Smooth muscle cell (in vitro differentiated cells): Measurements from ENCODE around the gene METTL27. TPM values are rescaled to one million over a fixed set of nuclear protein-coding genes. Genes with fewer than 3 reads are reported as not detected.

ENCODE experiments used
- DNase-seq: peaks from one replicate; lab custom pipeline; 2025; ENCODE audit not compliant: unreplicated experiment; lab: John Stamatoyannopoulos, UW
- H2AFZ ChIP-seq: fragments of 200-600 bp; sonication (generic); 2 replicates; pipeline ENCODE4 v1.6.0; 2016; ENCODE audit warnings: antibody characterized with exemption, low read depth, mild to moderate bottlenecking
- H3F3A ChIP-seq: fragments of 200-600 bp; sonication (generic); 2 replicates; pipeline ENCODE4 v1.6.0; 2017; ENCODE audit warnings: antibody characterized with exemption, low read depth
- H3K27ac ChIP-seq: fragments of 200-600 bp; sonication (generic); 2 replicates; pipeline ENCODE4 v1.5.1; 2016; ENCODE audit warnings: low read depth, mild to moderate bottlenecking
- H3K27me3 ChIP-seq: fragments of 200-600 bp; sonication (generic); 2 replicates; pipeline ENCODE4 v1.6.1; 2016; ENCODE audit warnings: low read depth, mild to moderate bottlenecking
- H3K36me3 ChIP-seq: fragments of 200-600 bp; sonication (generic); 2 replicates; pipeline ENCODE4 v1.5.1; 2016; ENCODE audit warnings: low read depth
- H3K4me1 ChIP-seq: fragments of 200-600 bp; sonication (generic); 2 replicates; pipeline ENCODE4 v1.5.1; 2016; ENCODE audit warnings: low read depth
- H3K4me2 ChIP-seq: fragments of 200-600 bp; sonication (generic); 2 replicates; pipeline ENCODE4 v1.6.0; 2016; ENCODE audit warnings: mild to moderate bottlenecking
- H3K4me3 ChIP-seq: fragments of 200-600 bp; sonication (generic); 2 replicates; pipeline ENCODE4 v1.5.1; 2016; ENCODE audit warnings: mild to moderate bottlenecking
- H3K79me2 ChIP-seq: fragments of 200-600 bp; sonication (generic); 2 replicates; pipeline ENCODE4 v1.6.0; 2016; ENCODE audit warnings: low read depth, mild to moderate bottlenecking
- H3K9ac ChIP-seq: fragments of 200-600 bp; sonication (generic); 2 replicates; pipeline ENCODE4 v1.6.0; 2016; ENCODE audit warnings: low read depth
- H3K9me3 ChIP-seq: fragments of 200-600 bp; sonication (generic); replicated peaks from 2 replicates; pipeline ENCODE4 v1.5.1; 2016; ENCODE audit warnings: low read depth
- H4K20me1 ChIP-seq: fragments of 200-600 bp; sonication (generic); 2 replicates; pipeline ENCODE4 v1.6.0; 2016; ENCODE audit warnings: low read depth
- CTCF ChIP-seq: fragments of 200-600 bp; sonication (generic); IDR thresholded peaks from 2 replicates; pipeline ENCODE4 v1.5.1; 2017; ENCODE audit warnings: borderline replicate concordance, mild to moderate bottlenecking, antibody characterized with exemption; ENCODE audit not compliant: insufficient read depth, poor library complexity, severe bottlenecking
- WGBS: methylation state at CpG from one replicate; pipeline ENCODE4 v1.1.7; 2016; ENCODE audit warnings: low lambda C conversion rate; 5-methylcytosine and 5-hydroxymethylcytosine counted together
- polyA plus RNA-seq: library from polyadenylated mRNA; unstranded; fragments of >200 nt; fragmentation: Nextera tagmentation; extraction: Ambion mirVana; gene quantifications from 2 replicates; pipeline ENCODE4 v1.2.1, GENCODE V29; 2016
- total RNA-seq: library from RNA; depleted of rRNA; stranded (reverse); fragments of >200 nt; gene quantifications from 2 replicates; pipeline ENCODE4 v1.2.3, GENCODE V29; 2014

The METTL27 gene
- total and polyA plus RNA-seq, 2 experiments from 2014 or later: 0.54 to 4.1 TPM

GRCh38 chr7:73829505-73829904, 12.8 kb downstream of the METTL27 start:
- WGBS: 59% methylated on average over 7 of the region's 7 CpGs
- no peaks in the 10 kb centered on the region for H3K27me3 ChIP-seq
- H3K9ac ChIP-seq: peak overlapping the region; percentile 83
- H3K4me3 ChIP-seq: no peak overlapping the region
- peaks cover 7% of the 10 kb centered on the region for H3K4me1 ChIP-seq
- peaks cover 4% of the 10 kb centered on the region for H4K20me1 ChIP-seq
- no peaks in the 10 kb centered on the region for H3K79me2 ChIP-seq
- no peak overlapping the region for H3K4me2 ChIP-seq
- peak overlapping the region; percentile 97 for H3K27ac ChIP-seq
- H3F3A ChIP-seq: no peaks in the 10 kb centered on the region
- no peak for DNase-seq
- H3K36me3 ChIP-seq: no peaks in the 10 kb centered on the region
- H3K9me3 ChIP-seq: no peaks in the 10 kb centered on the region
- TF ChIP-seq CTCF: no peak
- H2AFZ ChIP-seq: no peak overlapping the region

DNA sequence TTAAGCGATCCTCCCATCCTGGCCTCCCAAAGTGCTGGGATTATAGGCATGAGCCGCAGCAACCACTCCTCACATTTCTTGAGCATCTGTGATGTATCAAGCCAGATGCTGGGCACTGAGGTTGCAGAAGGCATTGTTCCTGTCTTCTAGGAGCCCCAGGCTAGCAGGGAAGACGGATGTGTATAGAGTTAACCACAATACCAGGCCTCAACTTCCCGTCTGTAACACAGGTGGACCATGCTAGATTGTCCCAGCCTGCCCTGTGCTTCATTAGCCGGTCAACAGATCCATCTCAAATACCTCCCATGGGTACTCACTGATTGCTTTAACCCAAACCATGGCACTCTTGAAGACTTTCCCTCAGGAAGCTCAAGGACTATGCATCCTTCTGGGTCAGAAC, 13.3 kb downstream of the METTL27 start:
- WGBS: 79% methylated on average over 5 of the region's 5 CpGs
- no peak overlapping the region for H3K4me3 ChIP-seq
- H3K4me1 ChIP-seq: peaks cover 7% of the 10 kb centered on the region
- peak overlapping the region; percentile 97 for H3K27ac ChIP-seq
- DNase-seq: no peak
- H3K27me3 ChIP-seq: no peaks in the 10 kb centered on the region
- peak overlapping the region; percentile 83 for H3K9ac ChIP-seq
- no peaks in the 10 kb centered on the region for H3K36me3 ChIP-seq
- no peaks in the 10 kb centered on the region for H3K9me3 ChIP-seq
- peaks cover 4% of the 10 kb centered on the region for H4K20me1 ChIP-seq
- H3K79me2 ChIP-seq: no peaks in the 10 kb centered on the region
- H3K4me2 ChIP-seq: no peak overlapping the region
- no peak for TF ChIP-seq CTCF
- no peaks in the 10 kb centered on the region for H3F3A ChIP-seq
- no peak overlapping the region for H2AFZ ChIP-seq

- no peak for TF ChIP-seq CTCF
- Histone ChIP-seq H3K4me2 (peak overlapping the region; percentile 29), H3K4me3 (no peak overlapping the region)
Measured at GRCh38 chr7:73828107-73828803, 14.1 kb downstream of the METTL27 start.

More at GRCh38 chr7:73828107-73828803, 14.1 kb downstream of the METTL27 start:
- no peak overlapping the region for H3K9ac ChIP-seq
- no peaks in the 10 kb centered on the region for H3K79me2 ChIP-seq
- peaks cover 7% of the 10 kb centered on the region for H3K4me1 ChIP-seq
- H4K20me1 ChIP-seq: peaks cover 4% of the 10 kb centered on the region
- no peaks in the 10 kb centered on the region for H3K27me3 ChIP-seq
- no peaks in the 10 kb centered on the region for H3K36me3 ChIP-seq
- no peaks in the 10 kb centered on the region for H3K9me3 ChIP-seq
- H2AFZ ChIP-seq: no peak overlapping the region
- H3F3A ChIP-seq: peaks cover 5% of the 10 kb centered on the region
- WGBS: 71% methylated on average over 14 of the region's 14 CpGs
- H3K27ac ChIP-seq: peak overlapping the region; percentile 97
- DNase-seq: no peak
